Tibial artery (tissue), 4 donors: ENCODE measurements around the gene IGSF23.
"Not testable (repeated sequence)": the region's sequence is repeated elsewhere in the genome, so short reads cannot be mapped to it uniquely, and the experiment has no call there.

Source experiments
- DNase-seq, 2 donors: peaks; one replicate each; pipeline ENCODE4 v3.0.0-alpha.2; 2019
- H3K27ac ChIP-seq, 2 donors: fragments of 200-600 bp; sonication (generic) in 1 of 2; 1 replicate in 1 of 2; 2 replicates in 1 of 2; pipeline ENCODE4 v1.5.1; 2018 to 2019; ENCODE audit warnings: mild to moderate bottlenecking in 1 of 2
- H3K27me3 ChIP-seq, 2 donors: fragments of 200-600 bp; sonication (generic) in 1 of 2; one replicate each; pipeline versions ENCODE4 v1.5.1 to v1.6.0; 2016 to 2019
- H3K36me3 ChIP-seq, 3 donors: fragments of 200-600 bp; sonication (generic) in 2 of 3; one replicate each; pipeline ENCODE4 v1.5.1; 2016 to 2019; ENCODE audit warnings: mild to moderate bottlenecking in 2 of 3
- H3K4me1 ChIP-seq, 4 donors: fragments of 200-600 bp; sonication (generic) in 2 of 4; 1 replicate in 3 of 4; 2 replicates in 1 of 4; pipeline ENCODE4 v1.5.1; 2016 to 2019
- H3K4me3 ChIP-seq, 2 donors: fragments of 200-600 bp; sonication (generic) in 1 of 2; 1 replicate in 1 of 2; 2 replicates in 1 of 2; pipeline ENCODE4 v1.5.1; 2018 to 2019; ENCODE audit warnings: mild to moderate bottlenecking in 2 of 2
- H3K9me3 ChIP-seq, 3 donors: fragments of 200-600 bp; sonication (generic) in 1 of 3; one replicate each; pipeline ENCODE4 v1.5.1; 2016 to 2019
- intact Hi-C: fragments of 100-400 bp; cut with DNase I; formaldehyde crosslinking; loops from one replicate; pipeline ENCODE4 v1.15.0; 2023; ENCODE audit warnings: low total_unique reads
- TF ChIP-seq, protein P1 (sequence below), 2 experiments: fragments of 200-600 bp in 1 of 2; fragments of 450-650 bp in 1 of 2; IDR thresholded peaks; one replicate each; pipeline ENCODE4 v1.5.1; 2017 to 2019; ENCODE audit warnings: antibody characterized with exemption in 2 of 2, mild to moderate bottlenecking in 1 of 2, moderate library complexity in 1 of 2

Gene IGSF23

GRCh38 chr19:44590245-44591059 is 22.9 kb upstream of the IGSF23 start:
- H3K27ac ChIP-seq = no peak overlapping the region
- TF ChIP-seq, protein P1, sequence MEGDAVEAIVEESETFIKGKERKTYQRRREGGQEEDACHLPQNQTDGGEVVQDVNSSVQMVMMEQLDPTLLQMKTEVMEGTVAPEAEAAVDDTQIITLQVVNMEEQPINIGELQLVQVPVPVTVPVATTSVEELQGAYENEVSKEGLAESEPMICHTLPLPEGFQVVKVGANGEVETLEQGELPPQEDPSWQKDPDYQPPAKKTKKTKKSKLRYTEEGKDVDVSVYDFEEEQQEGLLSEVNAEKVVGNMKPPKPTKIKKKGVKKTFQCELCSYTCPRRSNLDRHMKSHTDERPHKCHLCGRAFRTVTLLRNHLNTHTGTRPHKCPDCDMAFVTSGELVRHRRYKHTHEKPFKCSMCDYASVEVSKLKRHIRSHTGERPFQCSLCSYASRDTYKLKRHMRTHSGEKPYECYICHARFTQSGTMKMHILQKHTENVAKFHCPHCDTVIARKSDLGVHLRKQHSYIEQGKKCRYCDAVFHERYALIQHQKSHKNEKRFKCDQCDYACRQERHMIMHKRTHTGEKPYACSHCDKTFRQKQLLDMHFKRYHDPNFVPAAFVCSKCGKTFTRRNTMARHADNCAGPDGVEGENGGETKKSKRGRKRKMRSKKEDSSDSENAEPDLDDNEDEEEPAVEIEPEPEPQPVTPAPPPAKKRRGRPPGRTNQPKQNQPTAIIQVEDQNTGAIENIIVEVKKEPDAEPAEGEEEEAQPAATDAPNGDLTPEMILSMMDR (IDR thresholded peaks at IDR 0.05) = no peak
- intact Hi-C loops = no loop called here
- no peak for DNase-seq
- no peaks in the 10 kb centered on the region for H3K9me3 ChIP-seq
- H3K4me3 ChIP-seq = no peak overlapping the region
- peaks cover 0 to 5% (median 0%) of the 10 kb centered on the region in 4 donors for H3K4me1 ChIP-seq
- no peaks in the 10 kb centered on the region for H3K36me3 ChIP-seq
- H3K27me3 ChIP-seq = peaks cover 0 to 5% of the 10 kb centered on the region in 2 donors

GRCh38 chr19:44591340-44591993 is 21.9 kb upstream of the IGSF23 start:
- H3K27ac ChIP-seq, H3K4me1 ChIP-seq: not testable (repeated sequence)

GRCh38 chr19:44592451-44592890 is 20.9 kb upstream of the IGSF23 start:
- intact Hi-C loops = no loop called here
- H3K27me3 ChIP-seq = peaks cover 0 to 17% of the 10 kb centered on the region in 2 donors
- H3K4me3 ChIP-seq = no peak overlapping the region
- no peak overlapping the region for H3K27ac ChIP-seq
- H3K4me1 ChIP-seq = peaks cover 0 to 5% (median 0%) of the 10 kb centered on the region in 4 donors
- H3K9me3 ChIP-seq = no peaks in the 10 kb centered on the region
- H3K36me3 ChIP-seq = no peaks in the 10 kb centered on the region
- DNase-seq = no peak
- TF ChIP-seq, protein P1 (IDR thresholded peaks at IDR 0.05) = no peak

More at GRCh38 chr19:44591340-44591993, 21.9 kb upstream of the IGSF23 start:
- DNase-seq, H3K9me3 ChIP-seq, H3K36me3 ChIP-seq, H3K4me3 ChIP-seq, intact Hi-C loops: not testable (repeated sequence)
- H3K27me3 ChIP-seq = peaks cover 0 to 12% of the 10 kb centered on the region in 2 donors

DNA sequence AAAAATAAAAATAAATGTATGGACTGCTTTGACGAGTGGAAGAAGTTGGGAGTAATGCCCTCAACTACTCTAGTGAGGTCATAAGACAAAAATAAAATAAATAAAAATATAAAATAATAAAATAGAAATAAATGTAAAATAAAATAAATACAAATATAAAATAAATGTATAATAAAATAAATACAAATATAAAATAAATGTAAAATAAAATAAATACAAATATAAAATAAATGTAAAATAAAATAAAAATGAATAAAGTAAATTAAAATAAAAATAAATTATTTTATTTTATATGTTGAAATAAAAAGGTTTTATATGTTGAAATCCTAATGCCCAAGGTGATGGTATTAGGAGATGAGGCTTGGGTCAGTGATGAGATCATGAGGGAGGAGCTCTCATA is 20.1 kb upstream of the IGSF23 start:
- peaks cover 0 to 3% (median 3%) of the 10 kb centered on the region in 3 donors for H3K9me3 ChIP-seq
- no peak for DNase-seq
- no peak overlapping the region for H3K4me3 ChIP-seq
- peaks cover 0 to 5% (median 0%) of the 10 kb centered on the region in 4 donors for H3K4me1 ChIP-seq
- H3K36me3 ChIP-seq = no peaks in the 10 kb centered on the region
- H3K27me3 ChIP-seq = peaks cover 0 to 18% of the 10 kb centered on the region in 2 donors
- TF ChIP-seq, protein P1 (IDR thresholded peaks at IDR 0.05) = no peak
- intact Hi-C loops = no loop called here
- H3K27ac ChIP-seq = no peak overlapping the region

DNA sequence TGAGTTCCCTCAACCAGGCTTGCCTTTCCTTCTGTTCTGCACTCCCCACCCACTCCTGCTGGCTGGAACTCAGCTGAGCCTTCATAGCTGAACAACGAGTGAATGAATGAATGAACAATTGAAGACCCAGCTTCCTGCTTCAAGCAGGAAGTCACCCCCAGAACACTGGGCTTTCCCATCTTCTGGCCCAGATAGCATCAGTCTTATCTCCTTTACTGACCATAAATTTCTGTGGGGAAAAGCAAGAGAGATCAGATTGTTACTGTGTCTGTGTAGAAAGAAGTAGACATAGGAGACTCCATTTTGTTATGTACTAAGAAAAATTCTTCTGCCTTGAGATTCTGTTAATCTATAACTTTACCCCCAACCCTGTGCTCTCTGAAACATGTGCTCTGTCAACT is 19.5 kb upstream of the IGSF23 start:
- intact Hi-C loops, H3K4me3 ChIP-seq, DNase-seq, H3K4me1 ChIP-seq, H3K27ac ChIP-seq, H3K36me3 ChIP-seq, H3K9me3 ChIP-seq: not testable (repeated sequence)
- peaks cover 0 to 22% of the 10 kb centered on the region in 2 donors for H3K27me3 ChIP-seq

- H3K36me3 ChIP-seq = no peaks in the 10 kb centered on the region
- peaks cover 0 to 22% of the 10 kb centered on the region in 2 donors for H3K27me3 ChIP-seq
- H3K4me1 ChIP-seq = no peaks in the 10 kb centered on the region
- no peak overlapping the region for H3K27ac ChIP-seq
- TF ChIP-seq, protein P1 (IDR thresholded peaks at IDR 0.05) = no peak
- H3K9me3 ChIP-seq = peaks cover 0 to 9% (median 5%) of the 10 kb centered on the region in 3 donors
- DNase-seq = no peak
- intact Hi-C loops = no loop called here
- H3K4me3 ChIP-seq = no peak overlapping the region
These were observed 16.8 kb upstream of the IGSF23 start for GRCh38 chr19:44596428-44597130.
